K562 (cell line): ENCODE results near the gene PPIF. TPM values are rescaled to one million over a fixed set of nuclear protein-coding genes. Genes with fewer than 3 reads are reported as not detected.

Experiments
- BHLHE40 ChIP-seq: IDR thresholded peaks from 2 replicates; pipeline ENCODE4 v1.6.1; 2011; ENCODE audit warnings: low read length, improper control_type of control experiment
- CBX1 ChIP-seq: sonication (generic); IDR thresholded peaks from 2 replicates; pipeline ENCODE4 v1.6.1; 2016; ENCODE audit warnings: antibody characterized with exemption, low read depth, mild to moderate bottlenecking
- ETS2 ChIP-seq: IDR thresholded peaks from 2 replicates; pipeline ENCODE4 v1.6.1; 2016; ENCODE audit warnings: borderline replicate concordance, missing genetic modification characterization, mild to moderate bottlenecking, moderate library complexity, missing compliant biosample characterization; ENCODE audit not compliant: poor library complexity, severe bottlenecking
- GABPA ChIP-seq: fragments of 200-800 bp; sonication (Bioruptor generic); conservative IDR thresholded peaks from 2 replicates; pipeline ENCODE4 v1.6.1; 2016; ENCODE audit warnings: low read depth, missing genetic modification characterization, missing compliant biosample characterization
- HDAC8 ChIP-seq: fragments of 450-650 bp; IDR thresholded peaks from 2 replicates; pipeline ENCODE4 v1.6.1; 2016; ENCODE audit warnings: mild to moderate bottlenecking, missing genetic modification characterization, moderate library complexity, missing compliant biosample characterization
- HNRNPUL1 ChIP-seq: fragments of 200-400 bp; formaldehyde crosslinking; IDR thresholded peaks from 2 replicates; pipeline ENCODE4 v1.6.1; 2017; ENCODE audit warnings: low read length
- KDM2B ChIP-seq: fragments of 250-450 bp; sonication (Bioruptor Pico); IDR thresholded peaks from 2 replicates; pipeline ENCODE4 v1.8.0; 2021; ENCODE audit warnings: mild to moderate bottlenecking, moderate library complexity
- NCOA2 ChIP-seq, 2 experiments: fragments of 450-650 bp; IDR thresholded peaks; 2 replicates each; pipeline ENCODE4 v1.6.1; 2018; ENCODE audit warnings: mild to moderate bottlenecking in 2 of 2, moderate library complexity in 1 of 2; ENCODE audit not compliant: partially characterized antibody in 2 of 2
- NFATC3 ChIP-seq: fragments of 450-650 bp; IDR thresholded peaks from 2 replicates; pipeline ENCODE4 v1.6.1; 2017; ENCODE audit warnings: mild to moderate bottlenecking
- NFXL1 ChIP-seq: fragments of 450-650 bp; formaldehyde crosslinking; IDR thresholded peaks from 2 replicates; pipeline ENCODE4 v1.4.0; 2021; ENCODE audit warnings: mild to moderate bottlenecking
- PHF8 ChIP-seq: fragments of 200-600 bp; sonication (generic); IDR thresholded peaks from 2 replicates; pipeline ENCODE4 v1.6.1; 2012; ENCODE audit warnings: mixed run types, mild to moderate bottlenecking, inconsistent platforms, low read length, moderate library complexity, borderline replicate concordance
- RBBP5 ChIP-seq: fragments of 200-600 bp; sonication (generic); IDR thresholded peaks from 2 replicates; pipeline ENCODE4 v1.6.1; 2012; ENCODE audit warnings: borderline replicate concordance, mild to moderate bottlenecking, low read length, control low read depth, inconsistent platforms; ENCODE audit not compliant: insufficient read depth, poor library complexity, severe bottlenecking
- RBM15 ChIP-seq: fragments of 200-400 bp; formaldehyde crosslinking; IDR thresholded peaks from 2 replicates; pipeline ENCODE4 v1.6.1; 2018; ENCODE audit warnings: mild to moderate bottlenecking, low read length, moderate library complexity; ENCODE audit not compliant: insufficient read depth
- RBM34 ChIP-seq: fragments of 200-400 bp; formaldehyde crosslinking; IDR thresholded peaks from 2 replicates; pipeline ENCODE4 v1.6.1; 2018; ENCODE audit warnings: low read length, borderline replicate concordance; ENCODE audit not compliant: insufficient read depth
- SETDB1 ChIP-seq: IDR thresholded peaks from one replicate; pipeline ENCODE4 v1.6.1; 2012; ENCODE audit warnings: low read length, control low read depth, inconsistent platforms
- SPI1 ChIP-seq: IDR thresholded peaks from 2 replicates; pipeline ENCODE4 v1.6.1; 2011; ENCODE audit warnings: low read depth, low read length, control low read depth, borderline replicate concordance
- SRSF9 ChIP-seq: fragments of 200-400 bp; formaldehyde crosslinking; IDR thresholded peaks from 2 replicates; pipeline ENCODE4 v1.6.1; 2017; ENCODE audit warnings: low read depth, low read length, borderline replicate concordance
- TARDBP ChIP-seq: fragments of 450-650 bp; IDR thresholded peaks from 2 replicates; pipeline ENCODE4 v1.6.1; 2016
- ZNF217 ChIP-seq: sonication (generic); formaldehyde crosslinking; IDR thresholded peaks from 2 replicates; pipeline ENCODE4 v1.8.0; 2022; ENCODE audit warnings: mild to moderate bottlenecking, missing genetic modification reagents
- ZNF23 ChIP-seq: fragments of 250-450 bp; sonication (Bioruptor Pico); IDR thresholded peaks from 2 replicates; pipeline ENCODE4 v1.4.0; 2020; ENCODE audit warnings: mild to moderate bottlenecking
- ZNF584 ChIP-seq: fragments of 200-800 bp; sonication (Bioruptor generic); IDR thresholded peaks from 2 replicates; pipeline ENCODE4 v1.6.1; 2016; ENCODE audit warnings: low read depth, mild to moderate bottlenecking, missing genetic modification characterization, missing compliant biosample characterization
- ZNF76 ChIP-seq: fragments of 250-450 bp; sonication (Bioruptor Pico); IDR thresholded peaks from 2 replicates; pipeline ENCODE4 v1.4.0; 2020; ENCODE audit warnings: mild to moderate bottlenecking, moderate library complexity, borderline replicate concordance
- polyA plus RNA-seq, 8 experiments: library from polyadenylated mRNA; depleted of rRNA in 4 of 8; stranded (reverse) in 5 of 8; unstranded in 3 of 8; fragments of >200 nt; fragmentation: Nextera tagmentation in 2 of 8; fragmentation: Illumina TruSeq in 1 of 8; extraction: Ambion mirVana in 2 of 8; extraction: Trizol in 1 of 8; gene quantifications; 2 replicates each; pipeline versions ENCODE4 v1.2.1 to v1.2.3, GENCODE V29; 2011 to 2014; ENCODE audit warnings: inconsistent platforms in 1 of 8, missing spikeins in 1 of 8
- total RNA-seq, 7 experiments: library from RNA; depleted of rRNA in 6 of 7; stranded (reverse); fragments of >200 nt in 6 of 7; fragmentation: Illumina TruSeq in 2 of 7; extraction: Trizol in 2 of 7; gene quantifications; 2 replicates each; pipeline versions ENCODE4 v1.2.1 to v1.2.3, GENCODE V29; 2011 to 2021; ENCODE audit warnings: low replicate concordance in 1 of 7
- TF ChIP-seq, protein P1 (sequence below): fragments of 450-650 bp; IDR thresholded peaks from 2 replicates; pipeline ENCODE4 v1.6.1; 2016
- TF ChIP-seq, protein P2 (sequence below): fragments of 450-650 bp; IDR thresholded peaks from 2 replicates; pipeline ENCODE4 v1.7.0; 2016; ENCODE audit warnings: borderline replicate concordance
- TF ChIP-seq, protein P3 (sequence below), 2 experiments: fragments of 450-650 bp; conservative IDR thresholded peaks; 2 replicates each; pipeline ENCODE4 v1.6.1; 2017; ENCODE audit warnings: mild to moderate bottlenecking in 2 of 2, moderate library complexity in 2 of 2

Gene PPIF
- total and polyA plus RNA-seq, 9 of the 15 experiments (the other 6 are each of a cell fraction or from before 2014, with no cell fraction given): 40.9 to 287 (median 117) TPM

DNA sequence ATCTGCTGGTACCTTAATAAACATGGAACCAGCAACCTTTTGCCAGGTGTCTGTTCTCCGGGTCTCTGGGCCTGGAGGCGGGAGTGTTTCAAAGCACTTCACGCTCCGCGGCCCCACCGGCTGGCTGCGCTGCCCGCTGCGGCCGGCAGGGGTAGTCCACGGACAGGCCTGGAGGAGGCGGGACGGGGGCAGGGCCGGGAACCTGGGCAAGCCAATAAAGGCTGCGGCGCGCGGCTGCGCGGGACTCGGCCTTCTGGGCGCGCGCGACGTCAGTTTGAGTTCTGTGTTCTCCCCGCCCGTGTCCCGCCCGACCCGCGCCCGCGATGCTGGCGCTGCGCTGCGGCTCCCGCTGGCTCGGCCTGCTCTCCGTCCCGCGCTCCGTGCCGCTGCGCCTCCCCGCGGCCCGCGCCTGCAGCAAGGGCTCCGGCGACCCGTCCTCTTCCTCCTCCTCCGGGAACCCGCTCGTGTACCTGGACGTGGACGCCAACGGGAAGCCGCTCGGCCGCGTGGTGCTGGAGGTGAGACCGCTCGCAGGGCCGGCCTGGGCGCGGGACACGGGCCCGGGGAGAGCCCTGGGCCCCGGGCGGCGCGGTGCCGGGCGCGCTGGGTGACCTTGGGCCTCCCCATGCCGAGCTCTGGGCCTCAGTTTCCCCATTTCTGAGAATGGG, at the start of gene PPIF (continued):
- TF ChIP-seq ZNF217 (no peak), RBM34 (no peak), BHLHE40 (0 out of 2 replicates have a peak, but pooled peaks have one; percentile 51), NFATC3 (no peak), SRSF9 (no peak), HNRNPUL1 (no peak), CBX1 (no peak; the same call in 1 of the 2 replicates), RBM15 (no peak), ZNF76 (CRISPR knock-in tag) (peak; percentile 15; the same call in 1 of the 2 replicates), ZNF584 (CRISPR knock-in tag) (no peak), ETS2 (tag) (no peak), NCOA2 (IDR thresholded peaks at IDR 0.05; ENCODE audit: partially characterized antibody in 2 of 2) (no peak), KDM2B (CRISPR knock-in tag) (no peak; the same call in 1 of the 2 replicates), NFXL1 (no peak), GABPA (peak; percentile 57), SETDB1 (no peak), RBBP5 (peak; percentile 77), PHF8 (peak; percentile 80; the same call in 1 of the 2 replicates), HDAC8 (tag) (0 out of 2 replicates have a peak, but pooled peaks have one; percentile 72), SPI1 (no peak), TARDBP (0 out of 2 replicates have a peak, but pooled peaks have one; percentile 55), ZNF23 (no peak)
- TF ChIP-seq, protein P1, sequence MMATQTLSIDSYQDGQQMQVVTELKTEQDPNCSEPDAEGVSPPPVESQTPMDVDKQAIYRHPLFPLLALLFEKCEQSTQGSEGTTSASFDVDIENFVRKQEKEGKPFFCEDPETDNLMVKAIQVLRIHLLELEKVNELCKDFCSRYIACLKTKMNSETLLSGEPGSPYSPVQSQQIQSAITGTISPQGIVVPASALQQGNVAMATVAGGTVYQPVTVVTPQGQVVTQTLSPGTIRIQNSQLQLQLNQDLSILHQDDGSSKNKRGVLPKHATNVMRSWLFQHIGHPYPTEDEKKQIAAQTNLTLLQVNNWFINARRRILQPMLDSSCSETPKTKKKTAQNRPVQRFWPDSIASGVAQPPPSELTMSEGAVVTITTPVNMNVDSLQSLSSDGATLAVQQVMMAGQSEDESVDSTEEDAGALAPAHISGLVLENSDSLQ: peak; percentile 37; the same call in 1 of the 2 replicates
- TF ChIP-seq, protein P2, sequence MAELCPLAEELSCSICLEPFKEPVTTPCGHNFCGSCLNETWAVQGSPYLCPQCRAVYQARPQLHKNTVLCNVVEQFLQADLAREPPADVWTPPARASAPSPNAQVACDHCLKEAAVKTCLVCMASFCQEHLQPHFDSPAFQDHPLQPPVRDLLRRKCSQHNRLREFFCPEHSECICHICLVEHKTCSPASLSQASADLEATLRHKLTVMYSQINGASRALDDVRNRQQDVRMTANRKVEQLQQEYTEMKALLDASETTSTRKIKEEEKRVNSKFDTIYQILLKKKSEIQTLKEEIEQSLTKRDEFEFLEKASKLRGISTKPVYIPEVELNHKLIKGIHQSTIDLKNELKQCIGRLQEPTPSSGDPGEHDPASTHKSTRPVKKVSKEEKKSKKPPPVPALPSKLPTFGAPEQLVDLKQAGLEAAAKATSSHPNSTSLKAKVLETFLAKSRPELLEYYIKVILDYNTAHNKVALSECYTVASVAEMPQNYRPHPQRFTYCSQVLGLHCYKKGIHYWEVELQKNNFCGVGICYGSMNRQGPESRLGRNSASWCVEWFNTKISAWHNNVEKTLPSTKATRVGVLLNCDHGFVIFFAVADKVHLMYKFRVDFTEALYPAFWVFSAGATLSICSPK: no peak
- TF ChIP-seq, protein P3, sequence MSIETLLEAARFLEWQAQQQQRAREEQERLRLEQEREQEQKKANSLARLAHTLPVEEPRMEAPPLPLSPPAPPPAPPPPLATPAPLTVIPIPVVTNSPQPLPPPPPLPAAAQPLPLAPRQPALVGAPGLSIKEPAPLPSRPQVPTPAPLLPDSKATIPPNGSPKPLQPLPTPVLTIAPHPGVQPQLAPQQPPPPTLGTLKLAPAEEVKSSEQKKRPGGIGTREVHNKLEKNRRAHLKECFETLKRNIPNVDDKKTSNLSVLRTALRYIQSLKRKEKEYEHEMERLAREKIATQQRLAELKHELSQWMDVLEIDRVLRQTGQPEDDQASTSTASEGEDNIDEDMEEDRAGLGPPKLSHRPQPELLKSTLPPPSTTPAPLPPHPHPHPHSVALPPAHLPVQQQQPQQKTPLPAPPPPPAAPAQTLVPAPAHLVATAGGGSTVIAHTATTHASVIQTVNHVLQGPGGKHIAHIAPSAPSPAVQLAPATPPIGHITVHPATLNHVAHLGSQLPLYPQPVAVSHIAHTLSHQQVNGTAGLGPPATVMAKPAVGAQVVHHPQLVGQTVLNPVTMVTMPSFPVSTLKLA (conservative IDR thresholded peaks at IDR 0.05): no peak; a peak in 1 of 4 replicates
